Pancreas (tissue), 10 donors: ENCODE results near the gene ACSF3. TPM values are rescaled to one million over a fixed set of nuclear protein-coding genes. Genes with fewer than 3 reads are reported as not detected.

Source experiments
- ATAC-seq, 4 donors: fragments of 200-7000 bp; cut with Tn5 transposase; one replicate each; pipeline versions ENCODE4 v1.8.0 to v1.9.1; 2020; ENCODE audit warnings: mild to moderate bottlenecking in 4 of 4, moderate library complexity in 4 of 4
- DNase-seq, 6 donors: peaks; one replicate each; pipeline ENCODE4 v3.0.0-alpha.2; 2020
- FAIRE-seq: peaks from 2 replicates; lab custom pipeline; 2012; peaks lifted over from hg19 to GRCh38; lab: Jason Lieb, UNC
- H3K27ac ChIP-seq, 4 donors: fragments of 200-600 bp; sonication (generic); 1 replicate in 3 of 4; 2 replicates in 1 of 4; pipeline versions ENCODE4 v1.5.0 to v1.8.0; 2020
- H3K27me3 ChIP-seq, 4 donors: fragments of 200-600 bp; one replicate each; pipeline ENCODE4 v1.8.0; 2021
- H3K36me3 ChIP-seq, 3 donors: fragments of 200-600 bp; sonication (generic) in 1 of 3; one replicate each; pipeline versions ENCODE4 v1.5.0 to v1.8.0; 2020 to 2021
- H3K4me1 ChIP-seq, 3 donors: fragments of 200-600 bp; one replicate each; pipeline ENCODE4 v1.8.0; 2021
- H3K4me3 ChIP-seq, 4 donors: fragments of 200-600 bp; sonication (generic) in 2 of 4; one replicate each; pipeline versions ENCODE4 v1.5.0 to v1.8.0; 2020 to 2021
- H3K9me3 ChIP-seq, 4 donors: fragments of 200-600 bp; one replicate each; pipeline ENCODE4 v1.8.0; 2021
- WGBS, 2 donors: extraction: QIAGEN DNeasy Blood & Tissue Kit; methylation state at CpG; one replicate each; pipeline ENCODE4 v1.1.7; 2013; 5-methylcytosine and 5-hydroxymethylcytosine counted together
- intact Hi-C, 3 donors: fragments of 100-400 bp; cut with DNase I; formaldehyde crosslinking; loops; one replicate each; pipeline versions ENCODE4 v1.11.1 to v1.14.2; 2022
- polyA plus RNA-seq, 2 donors: library from polyadenylated mRNA; stranded (reverse); fragments of 200-250 nt; gene quantifications; one replicate each; pipeline ENCODE4 v1.2.3, GENCODE V29; 2013
- total RNA-seq, 6 donors: library from RNA; stranded (reverse); fragmentation: NEBNext Ultra II Directional in 4 of 6; extraction: Animal tissue kit (Norgen Biotek cat#: 25700) in 4 of 6; gene quantifications; one replicate each; pipeline versions ENCODE4 v1.2.1 to v1.2.4, GENCODE V29; 2021 to 2023
- TF ChIP-seq, protein P1 (sequence below), 4 donors: fragments of 200-600 bp; sonication (generic) in 3 of 4; IDR thresholded peaks; one replicate each; pipeline versions ENCODE4 v1.5.0 to v1.8.0; 2021; ENCODE audit warnings: antibody characterized with exemption in 4 of 4
- donor health status: healthy with polysubstance abuse.
- donor health status: DM: no; HTN: no; CAD: no; lungs with moderate emphysema.
- donor health status: DM: no; HTN: no; CAD: no.
- donor health status: control.
- donor health status: control.
- donor health status: Bipolar disorder and iron deficiency.
- donor health status: DM: yes; HTN: yes; CAD: no.
- donor health status: DM: no; HTN: no; CAD: no.
- donor health status: DM: no; HTN: no; CAD: no.
- donor health status: DM: yes; HTN: yes; CAD: no.

ACSF3 gene
- total and polyA plus RNA-seq, 8 donors, result 17.3 to 36.9 (median 20.8) TPM

DNA sequence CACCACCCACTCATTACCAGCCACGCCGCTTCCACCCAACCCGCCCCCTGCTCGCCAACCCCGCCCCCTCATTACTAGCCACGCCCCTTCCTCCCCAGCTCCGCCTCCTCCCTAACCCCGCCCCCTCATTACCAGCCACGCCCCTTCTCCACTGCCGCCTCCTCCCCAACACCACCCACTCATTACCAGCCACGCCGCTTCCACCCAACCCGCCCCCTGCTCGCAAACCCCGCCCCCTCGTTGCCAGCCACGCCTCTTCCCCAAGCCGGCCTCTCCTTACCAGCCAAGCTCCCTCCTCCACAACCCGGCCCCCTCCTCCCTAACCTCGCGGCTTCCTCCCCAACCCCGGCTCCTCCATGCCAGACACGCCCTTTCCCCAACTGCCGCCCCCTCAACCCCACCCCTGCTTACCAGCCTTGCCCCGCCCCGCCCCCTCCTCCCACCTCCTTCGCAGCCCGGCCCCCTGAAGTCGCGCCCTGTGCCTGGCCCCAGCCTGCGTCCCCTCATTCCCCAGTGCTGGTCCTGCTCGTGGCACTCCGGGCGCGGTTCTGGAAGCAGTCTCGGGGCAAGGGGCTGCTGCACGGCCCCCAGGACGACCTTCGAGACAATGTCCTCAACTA is 99.4 kb downstream of the ACSF3 start:
- Histone ChIP-seq H3K27me3 (no peaks in the 10 kb centered on the region), H3K4me1 (peaks cover 0 to 4% (median 0%) of the 10 kb centered on the region in 3 donors), H3K9me3 (no peaks in the 10 kb centered on the region), H3K27ac (no peak overlapping the region), H3K36me3 (no peaks in the 10 kb centered on the region), H3K4me3 (no peak overlapping the region)
- ATAC-seq (peak in 3 of 4 donors; percentile 54 to 85 (median 75)), FAIRE-seq (no peak), DNase-seq (peak; percentile 61 to 93 (median 84))
- intact Hi-C loops, result no loop called here
- TF ChIP-seq, protein P1, sequence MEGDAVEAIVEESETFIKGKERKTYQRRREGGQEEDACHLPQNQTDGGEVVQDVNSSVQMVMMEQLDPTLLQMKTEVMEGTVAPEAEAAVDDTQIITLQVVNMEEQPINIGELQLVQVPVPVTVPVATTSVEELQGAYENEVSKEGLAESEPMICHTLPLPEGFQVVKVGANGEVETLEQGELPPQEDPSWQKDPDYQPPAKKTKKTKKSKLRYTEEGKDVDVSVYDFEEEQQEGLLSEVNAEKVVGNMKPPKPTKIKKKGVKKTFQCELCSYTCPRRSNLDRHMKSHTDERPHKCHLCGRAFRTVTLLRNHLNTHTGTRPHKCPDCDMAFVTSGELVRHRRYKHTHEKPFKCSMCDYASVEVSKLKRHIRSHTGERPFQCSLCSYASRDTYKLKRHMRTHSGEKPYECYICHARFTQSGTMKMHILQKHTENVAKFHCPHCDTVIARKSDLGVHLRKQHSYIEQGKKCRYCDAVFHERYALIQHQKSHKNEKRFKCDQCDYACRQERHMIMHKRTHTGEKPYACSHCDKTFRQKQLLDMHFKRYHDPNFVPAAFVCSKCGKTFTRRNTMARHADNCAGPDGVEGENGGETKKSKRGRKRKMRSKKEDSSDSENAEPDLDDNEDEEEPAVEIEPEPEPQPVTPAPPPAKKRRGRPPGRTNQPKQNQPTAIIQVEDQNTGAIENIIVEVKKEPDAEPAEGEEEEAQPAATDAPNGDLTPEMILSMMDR (IDR thresholded peaks at IDR 0.05), result no peak
- 11 to 20% methylated on average over 38 to 39 of the region's 39 CpGs for WGBS, 2 donors

DNA sequence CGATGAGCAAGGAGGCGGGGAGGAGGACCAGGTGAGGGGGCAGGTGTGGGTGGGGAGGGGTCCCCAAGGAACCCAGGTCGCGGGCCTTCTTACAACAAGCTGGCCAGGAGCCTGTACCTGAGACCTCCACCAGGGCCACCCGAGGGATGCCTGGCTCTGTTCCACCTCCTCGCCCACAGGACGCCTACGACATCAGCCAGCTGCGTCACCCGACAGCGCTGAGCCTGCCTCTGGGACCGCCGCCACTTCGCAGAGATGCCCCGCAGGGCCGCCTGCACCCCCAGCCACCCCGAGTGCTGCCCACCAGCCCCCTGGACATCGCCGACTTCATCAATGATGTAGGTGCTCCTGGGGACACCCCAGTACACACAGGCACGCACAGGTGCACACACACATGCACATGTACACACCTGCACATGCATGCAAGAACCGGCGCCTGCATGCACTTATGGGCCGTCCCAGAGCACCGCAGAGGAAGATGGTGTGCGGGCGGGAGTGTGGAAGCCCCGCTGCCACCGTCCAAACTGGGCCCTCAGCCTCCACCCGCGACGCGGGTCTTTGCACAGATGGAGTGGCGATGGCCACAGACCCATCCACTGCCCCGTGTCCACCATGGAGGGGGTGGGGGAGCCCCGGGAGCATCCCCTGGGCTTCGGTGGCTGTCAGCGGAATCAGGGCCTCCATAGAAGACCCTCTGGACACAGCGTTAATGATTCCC is 100.1 kb downstream of the ACSF3 start:
- H3K27me3 ChIP-seq, result no peaks in the 10 kb centered on the region
- DNase-seq (peak in 5 of 6 donors; percentile 27 to 86 (median 59)), ATAC-seq (peak in 2 of 4 donors; percentile 2 to 3), FAIRE-seq (no peak)
- no peak overlapping the region for H3K27ac ChIP-seq
- H3K4me1 ChIP-seq, result peaks cover 0 to 4% (median 0%) of the 10 kb centered on the region in 3 donors
- TF ChIP-seq, protein P1 (IDR thresholded peaks at IDR 0.05), result no peak
- no peaks in the 10 kb centered on the region for H3K36me3 ChIP-seq
- 66 to 73% methylated on average over 38 of the region's 38 CpGs for WGBS, 2 donors
- intact Hi-C loops, result no loop called here
- no peaks in the 10 kb centered on the region for H3K9me3 ChIP-seq
- H3K4me3 ChIP-seq, result no peak overlapping the region

DNA sequence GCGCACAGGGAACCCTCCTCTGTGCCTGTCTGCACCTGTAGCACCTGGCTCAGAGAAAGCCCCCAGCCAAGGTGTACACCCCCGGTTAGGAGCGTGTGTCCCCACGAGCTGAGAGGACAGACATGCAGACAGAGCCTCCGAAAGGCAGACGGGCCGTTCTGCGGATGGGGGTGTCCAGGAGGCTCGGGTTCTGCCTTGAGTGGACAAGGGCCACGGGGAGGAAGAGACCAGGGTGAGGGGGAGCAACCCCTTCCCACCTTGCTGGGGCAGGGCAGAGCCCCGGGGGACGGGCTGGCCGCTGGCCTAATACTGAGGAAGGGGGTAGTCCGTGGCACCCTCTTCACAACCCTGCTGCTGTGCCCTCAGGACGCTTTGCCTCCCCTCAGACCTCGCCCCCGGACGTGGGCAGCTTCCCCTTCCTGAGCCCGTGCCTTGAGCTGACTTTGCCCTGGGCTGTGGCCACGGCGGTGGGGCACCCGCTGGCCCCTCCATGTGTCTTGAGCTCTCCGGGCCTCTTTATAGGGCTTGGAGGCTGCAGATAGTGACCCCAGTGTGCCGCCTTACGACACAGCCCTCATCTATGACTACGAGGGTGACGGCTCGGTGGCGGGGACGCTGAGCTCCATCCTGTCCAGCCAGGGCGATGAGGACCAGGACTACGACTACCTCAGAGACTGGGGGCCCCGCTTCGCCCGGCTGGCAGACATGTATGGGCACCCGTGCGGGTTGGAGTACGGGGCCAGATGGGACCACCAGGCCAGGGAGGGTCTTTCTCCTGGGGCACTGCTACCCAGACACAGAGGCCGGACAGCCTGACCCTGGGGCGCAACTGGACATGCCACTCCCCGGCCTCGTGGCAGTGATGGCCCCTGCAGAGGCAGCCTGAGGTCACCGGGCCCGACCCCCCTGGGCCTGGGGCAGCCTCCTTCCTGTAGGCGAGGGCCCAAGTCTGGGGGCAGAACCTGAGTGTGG is 101.0 kb downstream of the ACSF3 start:
- Histone ChIP-seq H3K9me3 (no peaks in the 10 kb centered on the region), H3K4me3 (no peak overlapping the region), H3K4me1 (peaks cover 0 to 4% (median 0%) of the 10 kb centered on the region in 3 donors), H3K27ac (no peak overlapping the region), H3K27me3 (no peaks in the 10 kb centered on the region), H3K36me3 (no peaks in the 10 kb centered on the region)
- 85 to 90% methylated on average over 45 of the region's 45 CpGs for WGBS, 2 donors
- FAIRE-seq (no peak), DNase-seq (peak in 5 of 6 donors; percentile 17 to 79 (median 39)), ATAC-seq (no peak)
- intact Hi-C loops, result no loop called here
- TF ChIP-seq, protein P1 (IDR thresholded peaks at IDR 0.05), result no peak

DNA sequence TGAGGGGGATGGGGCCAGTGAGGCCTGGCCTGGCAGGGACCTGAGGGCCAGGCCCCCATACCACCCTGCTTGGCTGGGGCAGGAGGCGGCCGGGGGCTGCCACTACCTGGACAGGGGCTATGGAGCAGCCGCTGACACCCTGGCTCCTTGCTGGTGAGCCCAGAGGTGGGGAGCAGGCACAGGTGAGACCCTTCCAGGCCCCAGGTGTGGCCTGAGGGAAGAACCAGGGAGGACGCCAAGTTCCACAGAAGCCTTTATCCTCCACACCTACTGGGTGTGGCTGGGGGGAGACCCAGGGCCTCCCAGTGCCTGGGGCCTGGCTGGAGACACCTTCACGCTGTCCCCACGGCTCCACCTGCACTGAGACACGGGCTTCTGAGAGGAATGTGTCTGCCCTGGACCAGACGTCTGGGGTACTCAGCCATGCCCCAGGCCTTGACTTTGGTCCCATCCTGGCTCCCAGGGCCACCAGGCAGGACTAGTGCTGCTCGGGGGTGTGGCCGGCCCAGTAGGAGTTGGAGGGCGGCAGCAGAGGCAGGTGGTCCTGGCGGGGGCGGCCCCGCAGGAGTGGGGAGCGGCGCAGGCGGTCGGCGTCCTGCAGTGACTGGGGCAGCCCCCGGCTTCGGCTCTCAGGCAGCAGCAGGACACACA is 102.0 kb downstream of the ACSF3 start:
- TF ChIP-seq, protein P1 (IDR thresholded peaks at IDR 0.05), result no peak
- Histone ChIP-seq H3K36me3 (no peaks in the 10 kb centered on the region), H3K4me1 (peaks cover 0 to 4% (median 0%) of the 10 kb centered on the region in 3 donors), H3K27me3 (no peaks in the 10 kb centered on the region), H3K27ac (no peak overlapping the region), H3K4me3 (no peak overlapping the region), H3K9me3 (no peaks in the 10 kb centered on the region)
- intact Hi-C loops, result no loop called here
- WGBS, 2 donors, result 81 to 88% methylated on average over 18 to 21 of the region's 21 CpGs
- FAIRE-seq, result no peak
- ATAC-seq, result no peak
- DNase-seq, result peak in 4 of 6 donors; percentile 15 to 77 (median 44)
